Fibroblast of pulmonary artery (primary cell): ENCODE data around the gene AP3D1.
"Not testable (repeated sequence)": the region's sequence is repeated elsewhere in the genome, so short reads cannot be mapped to it uniquely, and the experiment has no call there.

Experiments used
- DNase-seq: peaks from one replicate; pipeline ENCODE4 v3.0.0-alpha.2; 2010; ENCODE audit warnings: low read depth
- H3K4me3 ChIP-seq: replicated peaks from 2 replicates; pipeline ENCODE4 v1.5.1; 2011; ENCODE audit warnings: low read depth, mild to moderate bottlenecking, control low read depth, low read length, moderate library complexity
- CTCF ChIP-seq: IDR thresholded peaks from 2 replicates; pipeline ENCODE4 v1.5.1; 2011; ENCODE audit warnings: mild to moderate bottlenecking, control low read depth, low read length, inconsistent platforms; ENCODE audit errors: missing control alignments

Gene AP3D1

GRCh38 chr19:2089727-2090053, 61.7 kb downstream of the AP3D1 start:
- no peak overlapping the region for H3K4me3 ChIP-seq
- no peak for TF ChIP-seq CTCF
- DNase-seq, result no peak

GRCh38 chr19:2089001-2089711, 62.2 kb downstream of the AP3D1 start:
- no peak for TF ChIP-seq CTCF
- DNase-seq, result peak; percentile 24
- no peak overlapping the region for H3K4me3 ChIP-seq

- TF ChIP-seq CTCF, result no peak
- DNase-seq, result no peak
- H3K4me3 ChIP-seq, result no peak overlapping the region
These were observed 63.7 kb downstream of the AP3D1 start for GRCh38 chr19:2087621-2088100.

- DNase-seq, result peak; percentile 69
These were observed 64.4 kb downstream of the AP3D1 start for GRCh38 chr19:2086695-2087620.

GRCh38 chr19:2084993-2085720, 66.2 kb downstream of the AP3D1 start:
- no peak overlapping the region for H3K4me3 ChIP-seq
- peak; percentile 38 for DNase-seq

More at GRCh38 chr19:2086695-2087620, 64.4 kb downstream of the AP3D1 start:
- H3K4me3 ChIP-seq, result not testable (repeated sequence)

DNA sequence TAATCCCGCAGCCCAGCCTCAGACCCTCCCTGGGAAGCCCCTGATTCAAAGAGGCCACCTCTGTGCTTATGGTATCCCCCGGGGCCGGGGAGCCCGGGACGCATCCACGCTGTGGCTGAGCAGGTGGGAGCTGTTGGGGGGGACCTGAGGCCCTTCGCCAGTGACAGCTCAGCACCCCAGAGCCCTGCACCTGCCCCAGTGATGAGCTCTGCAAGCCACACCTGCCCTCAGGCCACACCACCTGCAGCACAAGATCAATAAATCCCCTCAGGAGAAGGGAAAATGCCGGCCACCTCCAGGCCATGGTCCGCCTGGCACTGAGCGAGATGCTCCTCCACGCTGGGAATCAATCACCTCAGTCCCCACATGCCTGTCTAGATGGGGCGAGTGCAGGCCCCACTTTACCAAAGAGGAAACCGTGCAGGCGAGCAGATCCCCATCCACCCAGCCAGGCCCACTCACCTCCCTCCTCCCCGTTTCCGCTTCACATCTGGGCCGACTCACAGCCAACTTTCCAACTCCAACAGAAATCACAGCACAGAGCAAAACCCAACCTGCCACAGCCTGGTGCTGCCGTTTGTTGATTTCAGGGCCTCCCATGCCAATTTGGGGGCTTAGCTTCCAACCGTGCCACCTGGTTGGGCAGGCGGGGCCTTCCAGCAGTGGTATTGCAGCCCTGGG, 68.1 kb downstream of the AP3D1 start:
- H3K4me3 ChIP-seq, result no peak overlapping the region
- TF ChIP-seq CTCF, result no peak
- no peak for DNase-seq

More at GRCh38 chr19:2084993-2085720, 66.2 kb downstream of the AP3D1 start:
- TF ChIP-seq CTCF, result no peak
